ENCODE data around the gene ARHGEF4.

GRCh38 chr2:130851624-130852382, 15.1 kb downstream of the ARHGEF4 start:
- no peak for TF ChIP-seq POLR2A (IDR thresholded peaks at IDR 0.05)
- TF ChIP-seq, protein P1, sequence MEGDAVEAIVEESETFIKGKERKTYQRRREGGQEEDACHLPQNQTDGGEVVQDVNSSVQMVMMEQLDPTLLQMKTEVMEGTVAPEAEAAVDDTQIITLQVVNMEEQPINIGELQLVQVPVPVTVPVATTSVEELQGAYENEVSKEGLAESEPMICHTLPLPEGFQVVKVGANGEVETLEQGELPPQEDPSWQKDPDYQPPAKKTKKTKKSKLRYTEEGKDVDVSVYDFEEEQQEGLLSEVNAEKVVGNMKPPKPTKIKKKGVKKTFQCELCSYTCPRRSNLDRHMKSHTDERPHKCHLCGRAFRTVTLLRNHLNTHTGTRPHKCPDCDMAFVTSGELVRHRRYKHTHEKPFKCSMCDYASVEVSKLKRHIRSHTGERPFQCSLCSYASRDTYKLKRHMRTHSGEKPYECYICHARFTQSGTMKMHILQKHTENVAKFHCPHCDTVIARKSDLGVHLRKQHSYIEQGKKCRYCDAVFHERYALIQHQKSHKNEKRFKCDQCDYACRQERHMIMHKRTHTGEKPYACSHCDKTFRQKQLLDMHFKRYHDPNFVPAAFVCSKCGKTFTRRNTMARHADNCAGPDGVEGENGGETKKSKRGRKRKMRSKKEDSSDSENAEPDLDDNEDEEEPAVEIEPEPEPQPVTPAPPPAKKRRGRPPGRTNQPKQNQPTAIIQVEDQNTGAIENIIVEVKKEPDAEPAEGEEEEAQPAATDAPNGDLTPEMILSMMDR (IDR thresholded peaks at IDR 0.05) = no peak
